NCI-H510A (cell line): Measurements from ENCODE around the gene GRM8.

Experiments
- DNase-seq: peaks from one replicate; lab custom pipeline; 2025; lab: John Stamatoyannopoulos, UW

Gene GRM8

GRCh38 chr7:126436213-126436868, 816.4 kb downstream of the GRM8 start:
- no peak for DNase-seq

GRCh38 chr7:126426652-126427051, 826.1 kb downstream of the GRM8 start:
- DNase-seq = no peak

GRCh38 chr7:126424985-126425384, 827.8 kb downstream of the GRM8 start:
- DNase-seq = no peak

GRCh38 chr7:126419047-126419446, 833.7 kb downstream of the GRM8 start:
- DNase-seq = no peak

GRCh38 chr7:126411821-126412383, 840.8 kb downstream of the GRM8 start:
- no peak for DNase-seq

- no peak for DNase-seq
Measured at GRCh38 chr7:126411032-126411820, 841.5 kb downstream of the GRM8 start.

GRCh38 chr7:126403040-126403439, 849.7 kb downstream of the GRM8 start:
- DNase-seq = no peak

- no peak for DNase-seq
Measured at GRCh38 chr7:126401918-126402317, 850.8 kb downstream of the GRM8 start.

- DNase-seq = no peak
Measured at GRCh38 chr7:126398851-126399529, 853.8 kb downstream of the GRM8 start.

- no peak for DNase-seq
Measured at GRCh38 chr7:126398285-126398684, 854.5 kb downstream of the GRM8 start.

GRCh38 chr7:126394406-126394805, 858.3 kb downstream of the GRM8 start:
- DNase-seq = no peak
